ENCODE results near the gene MYOCOS.

DNA sequence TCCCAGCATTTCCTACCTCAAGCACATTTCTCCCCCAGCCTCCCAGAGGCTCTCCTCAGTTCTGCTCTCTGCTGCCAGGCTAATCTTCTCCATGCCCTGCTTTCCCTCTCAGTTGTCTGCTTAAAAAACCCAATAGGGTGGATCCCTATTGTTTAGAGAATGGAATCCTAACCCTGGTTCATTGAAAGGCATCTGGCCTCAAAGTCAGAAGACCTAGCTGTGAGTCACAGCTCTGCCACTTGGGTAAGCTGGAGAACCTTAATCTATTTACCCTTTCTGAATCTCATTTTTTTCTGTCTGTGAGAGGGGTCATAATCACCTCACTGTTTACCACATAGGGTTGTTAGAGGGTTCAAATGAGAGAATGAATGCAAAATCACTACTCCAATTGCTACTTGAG, 42.9 kb downstream of the MYOCOS start:
- TF ChIP-seq, protein P1, sequence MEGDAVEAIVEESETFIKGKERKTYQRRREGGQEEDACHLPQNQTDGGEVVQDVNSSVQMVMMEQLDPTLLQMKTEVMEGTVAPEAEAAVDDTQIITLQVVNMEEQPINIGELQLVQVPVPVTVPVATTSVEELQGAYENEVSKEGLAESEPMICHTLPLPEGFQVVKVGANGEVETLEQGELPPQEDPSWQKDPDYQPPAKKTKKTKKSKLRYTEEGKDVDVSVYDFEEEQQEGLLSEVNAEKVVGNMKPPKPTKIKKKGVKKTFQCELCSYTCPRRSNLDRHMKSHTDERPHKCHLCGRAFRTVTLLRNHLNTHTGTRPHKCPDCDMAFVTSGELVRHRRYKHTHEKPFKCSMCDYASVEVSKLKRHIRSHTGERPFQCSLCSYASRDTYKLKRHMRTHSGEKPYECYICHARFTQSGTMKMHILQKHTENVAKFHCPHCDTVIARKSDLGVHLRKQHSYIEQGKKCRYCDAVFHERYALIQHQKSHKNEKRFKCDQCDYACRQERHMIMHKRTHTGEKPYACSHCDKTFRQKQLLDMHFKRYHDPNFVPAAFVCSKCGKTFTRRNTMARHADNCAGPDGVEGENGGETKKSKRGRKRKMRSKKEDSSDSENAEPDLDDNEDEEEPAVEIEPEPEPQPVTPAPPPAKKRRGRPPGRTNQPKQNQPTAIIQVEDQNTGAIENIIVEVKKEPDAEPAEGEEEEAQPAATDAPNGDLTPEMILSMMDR (IDR thresholded peaks at IDR 0.05) = no peak
- no peak for TF ChIP-seq POLR2A (IDR thresholded peaks at IDR 0.05)
